SKM-1 (cell line): ENCODE data around the gene LAMC3.

ENCODE experiments used
- DNase-seq: peaks from one replicate; lab custom pipeline; 2025; ENCODE audit not compliant: unreplicated experiment; lab: John Stamatoyannopoulos, UW

The LAMC3 gene

GRCh38 chr9:131043087-131043486 lies 34.1 kb downstream of the LAMC3 start:
- DNase-seq: peak; percentile 40

GRCh38 chr9:131043646-131044045 lies 34.7 kb downstream of the LAMC3 start:
- no peak for DNase-seq

DNA sequence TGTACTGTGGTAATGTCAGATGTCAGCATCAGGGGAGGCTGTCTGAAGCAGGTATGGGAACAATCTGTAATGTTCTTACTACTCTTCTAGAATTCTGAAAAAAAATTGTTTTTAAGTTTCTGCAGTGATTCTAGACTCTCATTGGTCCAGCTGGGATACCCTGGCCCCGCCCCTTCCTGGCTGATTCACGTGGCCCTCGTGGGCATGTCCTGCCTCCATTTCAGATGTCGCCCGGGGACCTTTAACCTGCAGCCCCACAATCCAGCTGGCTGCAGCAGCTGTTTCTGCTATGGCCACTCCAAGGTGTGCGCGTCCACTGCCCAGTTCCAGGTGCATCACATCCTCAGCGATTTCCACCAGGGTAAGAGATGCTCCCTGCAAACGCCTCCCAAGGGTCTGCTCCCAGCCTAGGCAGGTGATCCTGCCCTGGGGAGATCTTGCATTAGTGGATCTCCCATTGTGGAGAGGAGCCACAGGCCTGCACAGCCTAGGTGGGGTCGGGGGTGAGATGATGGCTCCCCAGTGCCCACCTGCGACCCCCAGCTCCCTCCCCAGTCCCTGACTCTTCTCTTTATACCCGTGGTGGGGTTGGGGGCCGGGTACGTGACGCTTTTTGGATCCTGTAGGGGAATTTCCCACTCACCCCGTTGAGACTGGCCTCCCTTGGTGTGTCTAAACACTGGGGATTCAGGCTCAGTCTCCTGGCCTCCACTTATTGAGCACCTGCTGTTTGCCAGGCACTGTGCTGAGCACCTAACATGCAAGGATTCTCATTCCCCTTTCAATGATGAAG lies 36.5 kb downstream of the LAMC3 start:
- no peak for DNase-seq

DNA sequence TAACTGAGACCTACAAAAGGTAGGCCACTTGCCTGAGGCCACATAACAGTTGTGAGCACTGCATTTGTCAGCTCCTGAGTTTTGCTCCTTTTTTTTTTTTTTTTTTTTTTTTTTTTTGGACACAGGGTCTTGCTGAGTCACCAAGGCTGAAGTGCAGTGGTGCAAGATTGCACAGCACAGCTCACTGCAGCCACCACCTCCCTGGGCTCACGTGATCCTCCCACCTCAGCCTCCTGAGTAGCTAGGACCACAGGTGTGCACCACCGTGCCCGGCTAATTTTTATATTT lies 37.1 kb downstream of the LAMC3 start:
- DNase-seq: no peak

GRCh38 chr9:131046581-131047202 lies 37.7 kb downstream of the LAMC3 start:
- peak; percentile 30 for DNase-seq

DNA sequence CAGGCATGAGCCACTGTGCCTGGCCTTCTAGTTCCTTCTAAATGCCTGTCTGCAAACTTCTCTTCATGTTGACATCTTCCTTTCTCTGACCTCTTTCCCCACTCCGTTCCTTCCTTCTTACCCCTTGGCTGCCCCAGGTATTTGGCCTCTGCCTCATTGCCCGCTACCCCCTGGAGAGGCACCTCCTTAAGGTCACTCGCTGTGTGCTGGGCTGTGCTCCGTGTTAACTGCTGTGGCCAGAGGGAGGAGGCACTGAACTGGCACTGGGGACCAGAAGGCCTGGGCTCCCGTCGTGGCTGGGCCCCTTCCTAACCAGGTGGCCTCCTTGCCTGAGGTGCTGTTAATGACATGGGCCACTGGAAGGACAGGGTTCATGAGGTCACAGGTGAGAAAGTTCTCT lies 39.4 kb downstream of the LAMC3 start:
- DNase-seq: no peak

DNA sequence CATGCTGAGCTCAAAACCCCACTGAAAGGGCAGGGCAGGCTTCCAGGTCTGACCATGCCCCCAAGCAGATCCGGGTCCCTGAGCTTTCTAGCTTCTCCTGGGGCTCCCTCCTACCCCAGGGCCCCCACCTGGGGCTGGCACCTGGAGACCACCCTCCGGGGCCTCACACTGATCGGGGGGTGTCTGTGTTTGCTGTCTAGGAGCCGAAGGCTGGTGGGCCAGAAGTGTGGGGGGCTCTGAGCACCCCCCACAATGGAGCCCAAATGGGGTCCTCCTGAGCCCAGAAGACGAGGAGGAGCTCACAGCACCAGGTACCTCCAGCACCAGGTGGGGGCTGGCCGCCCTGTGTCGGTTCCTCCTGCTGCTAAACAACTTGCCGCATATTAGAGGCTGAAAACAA lies 39.8 kb downstream of the LAMC3 start:
- DNase-seq: no peak

- no peak for DNase-seq
Measured at GRCh38 chr9:131049829-131050715, 41.1 kb downstream of the LAMC3 start.

- DNase-seq: no peak
Measured at GRCh38 chr9:131050831-131051230, 41.9 kb downstream of the LAMC3 start.

GRCh38 chr9:131051592-131052517 lies 42.9 kb downstream of the LAMC3 start:
- no peak for DNase-seq

GRCh38 chr9:131053896-131054295 lies 44.9 kb downstream of the LAMC3 start:
- DNase-seq: no peak

- no peak for DNase-seq
Measured at GRCh38 chr9:131056781-131057506, 48.0 kb downstream of the LAMC3 start.

DNA sequence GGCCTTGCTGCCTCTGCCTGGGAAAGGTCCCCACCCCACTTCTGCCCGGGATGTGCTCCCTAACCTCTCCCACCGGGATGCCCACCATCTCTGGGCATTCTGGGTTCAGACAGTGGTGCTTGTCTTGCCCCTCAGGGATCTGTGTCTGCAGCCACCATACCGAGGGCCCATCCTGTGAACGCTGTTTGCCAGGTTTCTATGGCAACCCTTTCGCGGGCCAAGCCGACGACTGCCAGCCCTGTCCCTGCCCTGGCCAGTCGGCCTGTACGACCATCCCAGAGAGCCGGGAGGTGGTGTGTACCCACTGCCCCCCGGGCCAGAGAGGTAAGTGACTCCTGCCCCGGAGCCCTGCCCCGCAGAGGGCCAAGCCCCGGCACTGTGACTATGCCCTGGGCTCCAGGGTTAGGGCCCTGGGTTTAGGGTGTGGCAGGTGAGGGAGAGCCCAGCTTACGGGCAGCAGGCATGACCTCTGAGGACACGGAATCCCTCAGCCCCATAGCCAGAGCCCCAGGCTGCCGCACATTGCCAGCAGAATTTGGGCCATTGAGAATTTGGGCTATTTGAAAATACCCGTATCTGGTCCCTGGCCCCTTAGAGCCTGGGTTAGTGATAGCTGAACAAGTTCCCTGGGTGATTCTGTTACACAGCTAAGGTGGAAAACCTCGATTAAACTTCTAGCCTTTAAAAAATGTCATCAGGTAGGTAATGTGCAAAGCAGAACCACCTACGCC lies 52.1 kb downstream of the LAMC3 start:
- DNase-seq: no peak

DNA sequence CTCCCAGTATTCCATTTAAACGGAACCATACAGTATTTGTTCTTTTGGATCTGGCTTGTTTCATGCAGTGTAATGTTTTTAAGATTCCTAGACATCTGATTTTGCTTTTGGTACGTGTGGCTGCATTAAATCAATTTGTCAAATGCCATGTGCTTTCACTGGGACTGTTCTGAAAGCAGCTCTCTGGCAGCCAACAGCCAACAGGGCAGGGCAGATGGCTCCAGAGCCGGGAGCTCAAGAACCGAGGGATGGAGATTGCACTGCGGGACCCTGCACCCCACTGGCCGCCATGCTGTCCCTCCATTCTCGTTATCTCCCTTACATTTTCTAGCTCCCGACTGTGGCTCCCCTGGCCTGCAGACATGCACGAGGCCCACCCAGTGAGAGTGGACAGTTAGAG lies 54.0 kb downstream of the LAMC3 start:
- DNase-seq: no peak

DNA sequence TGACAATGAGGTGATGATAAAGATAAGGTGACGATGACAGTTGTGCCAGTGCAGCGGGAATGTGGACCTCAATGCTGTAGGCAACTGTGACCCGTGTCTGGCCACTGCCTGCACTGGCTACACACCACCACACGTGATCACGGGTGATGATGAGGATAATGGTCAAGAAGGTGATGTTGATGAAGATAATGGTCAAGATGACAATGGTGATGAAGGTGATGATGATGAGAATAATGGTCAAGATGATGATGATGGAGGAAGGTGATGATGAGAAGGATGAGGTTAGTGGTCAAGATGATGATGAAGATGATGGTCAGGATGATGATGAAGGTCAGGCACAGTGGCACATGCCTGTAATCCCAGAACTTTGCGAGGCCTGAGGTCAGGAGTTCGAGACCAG lies 56.6 kb downstream of the LAMC3 start:
- DNase-seq: no peak

GRCh38 chr9:131067625-131068024 lies 58.7 kb downstream of the LAMC3 start:
- no peak for DNase-seq

DNA sequence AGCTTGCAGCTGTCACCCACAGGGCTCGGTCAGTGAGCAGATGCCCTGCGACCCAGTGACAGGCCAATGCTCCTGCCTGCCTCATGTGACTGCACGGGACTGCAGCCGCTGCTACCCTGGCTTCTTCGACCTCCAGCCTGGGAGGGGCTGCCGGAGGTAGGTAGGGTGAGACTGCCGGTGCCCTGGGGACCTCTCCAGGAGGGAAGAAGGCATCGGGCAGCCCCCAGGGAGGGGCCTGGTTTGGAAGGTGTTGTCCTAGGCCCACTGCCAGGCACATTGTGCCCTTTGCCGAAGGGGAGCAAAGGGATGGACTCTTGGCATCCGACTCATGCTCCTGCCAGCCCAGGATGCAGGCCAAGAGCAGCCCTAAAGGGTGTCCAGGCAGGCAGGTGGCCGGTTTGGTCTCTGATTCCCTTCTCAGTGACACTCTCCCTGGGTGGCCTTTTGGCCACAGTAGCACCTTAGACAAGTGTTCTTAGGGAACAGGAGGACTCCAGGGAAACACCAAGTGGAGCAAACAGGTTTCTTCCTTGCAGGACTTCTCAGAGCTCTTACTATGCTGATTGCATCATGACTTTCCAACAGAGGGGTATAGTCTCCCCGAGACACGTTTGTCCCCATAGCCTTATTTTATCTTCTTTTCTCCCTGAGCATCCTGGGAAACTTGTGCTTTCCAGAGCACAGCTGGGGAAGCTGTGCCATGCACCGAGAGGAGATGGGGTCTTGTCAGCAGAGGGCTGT lies 59.3 kb downstream of the LAMC3 start:
- DNase-seq: no peak

GRCh38 chr9:131069699-131070098 lies 60.7 kb downstream of the LAMC3 start:
- no peak for DNase-seq
